Measurements from ENCODE around the gene BARHL1.

DNA sequence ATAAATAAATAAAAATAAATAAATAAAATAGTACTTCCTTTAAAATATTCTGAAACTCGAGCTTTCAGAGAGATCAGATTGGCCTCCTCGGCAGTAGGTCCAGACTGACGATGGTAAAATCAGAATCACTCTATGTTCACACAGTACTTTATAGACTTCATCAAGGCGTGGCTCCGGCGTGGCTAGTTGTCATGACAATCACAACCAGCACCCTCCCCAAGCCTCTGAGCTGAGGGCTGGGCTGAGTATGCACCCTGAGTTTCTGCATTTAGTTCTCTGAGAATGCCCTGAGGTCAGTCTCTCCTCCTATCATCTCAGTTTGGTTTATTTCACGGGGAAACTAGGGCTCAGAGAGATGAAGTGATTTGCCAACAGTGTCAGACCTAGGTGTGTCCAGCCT lies 43.3 kb upstream of the BARHL1 start:
- TF ChIP-seq POLR2AphosphoS5 (IDR thresholded peaks at IDR 0.05; ENCODE audit: borderline replicate concordance, low read depth, low read length) (no peak), EZH2 (IDR thresholded peaks at IDR 0.05) (no peak)

All from SK-N-MC (cell line).